GM18502 (cell line): ENCODE data around the gene ALDH1B1.

ENCODE experiments used
- ATAC-seq: cut with Tn5 transposase; IDR thresholded peaks from one replicate; pipeline ENCODE4 v1.9.1; 2021; ENCODE audit warnings: mild to moderate bottlenecking; ENCODE audit not compliant: unreplicated experiment, poor library complexity

ALDH1B1 gene

DNA sequence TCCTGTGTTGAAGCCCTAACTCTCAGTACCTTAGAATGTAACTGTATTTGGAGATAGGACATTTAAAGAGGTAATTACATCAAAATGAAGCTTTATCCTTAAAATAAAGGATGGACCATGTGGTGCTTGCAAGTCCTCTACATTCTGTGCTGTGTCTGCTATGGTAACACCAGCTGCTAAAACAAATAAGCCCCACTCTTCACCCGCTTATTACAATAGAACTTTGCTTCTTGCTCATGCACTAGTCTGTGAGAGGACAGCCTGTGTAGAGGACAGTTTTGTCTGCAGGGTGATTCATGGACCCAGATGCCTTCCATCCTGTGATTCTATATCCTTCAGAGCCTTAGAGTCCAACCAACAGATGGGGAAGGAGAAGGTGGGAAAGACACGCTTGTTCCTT, 44.2 kb downstream of the ALDH1B1 start:
- no peak for ATAC-seq

DNA sequence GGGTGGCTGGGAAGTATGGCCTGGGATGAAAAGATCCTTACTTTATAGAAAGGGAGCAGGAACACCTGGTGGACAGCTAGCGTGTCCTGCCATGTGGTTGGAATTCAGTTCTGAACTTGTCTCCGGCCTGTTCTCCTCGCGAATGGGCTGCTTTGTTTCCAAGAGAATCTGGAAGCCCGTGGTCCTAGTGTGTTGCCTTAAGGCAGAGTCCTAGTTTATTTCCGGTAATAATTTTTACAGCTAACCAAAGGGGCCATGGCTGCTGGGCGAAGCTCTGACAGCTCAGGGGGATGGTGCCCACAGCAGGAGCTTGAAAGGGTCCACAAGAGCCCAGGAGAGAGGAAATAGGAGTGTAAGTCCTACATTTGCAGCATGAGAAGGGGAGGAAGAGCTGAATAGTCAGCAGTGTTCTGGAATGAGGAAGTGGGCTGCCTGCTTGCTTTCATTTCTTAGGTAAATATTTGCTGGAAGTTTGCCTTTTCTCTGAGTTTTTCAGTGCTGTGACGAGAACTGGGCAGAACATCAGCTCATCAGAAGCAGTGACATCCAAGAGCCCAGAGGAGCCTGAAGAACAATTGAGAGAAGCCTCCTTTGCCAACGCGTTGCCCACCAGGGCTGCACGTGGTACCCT, 44.8 kb downstream of the ALDH1B1 start:
- no peak for ATAC-seq

DNA sequence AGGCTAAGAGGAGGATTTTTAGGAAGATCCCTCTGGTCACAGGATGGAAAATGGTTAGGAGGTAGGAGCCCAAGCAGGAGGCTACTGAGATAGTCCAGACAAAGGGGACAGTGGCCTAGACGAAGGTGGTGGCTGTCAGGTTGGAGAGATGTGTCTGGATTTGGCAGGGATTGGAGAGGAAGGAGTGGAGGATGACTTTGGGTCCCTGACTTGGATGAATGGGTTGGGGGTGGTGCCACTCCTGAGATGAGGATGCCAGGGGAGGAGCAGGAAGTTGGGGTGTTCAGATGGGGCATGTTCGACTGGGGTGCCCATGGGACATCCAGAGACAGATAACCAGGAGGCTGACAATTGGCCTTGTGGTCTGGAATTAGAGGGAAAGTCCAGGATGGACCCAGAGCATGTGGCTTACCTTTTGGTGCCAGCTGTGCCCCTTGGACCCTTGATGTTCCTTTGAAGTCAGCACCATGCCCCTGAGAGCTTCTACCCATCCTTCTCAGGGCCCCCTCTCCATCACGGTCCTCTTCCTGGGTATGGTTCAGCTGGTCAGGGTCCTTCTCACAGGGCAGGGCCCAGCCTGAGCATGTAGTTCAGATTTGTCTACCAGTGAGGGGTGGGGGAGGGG, 46.9 kb downstream of the ALDH1B1 start:
- no peak for ATAC-seq

GRCh38 chr9:38439916-38440301, 47.4 kb downstream of the ALDH1B1 start:
- no peak for ATAC-seq

DNA sequence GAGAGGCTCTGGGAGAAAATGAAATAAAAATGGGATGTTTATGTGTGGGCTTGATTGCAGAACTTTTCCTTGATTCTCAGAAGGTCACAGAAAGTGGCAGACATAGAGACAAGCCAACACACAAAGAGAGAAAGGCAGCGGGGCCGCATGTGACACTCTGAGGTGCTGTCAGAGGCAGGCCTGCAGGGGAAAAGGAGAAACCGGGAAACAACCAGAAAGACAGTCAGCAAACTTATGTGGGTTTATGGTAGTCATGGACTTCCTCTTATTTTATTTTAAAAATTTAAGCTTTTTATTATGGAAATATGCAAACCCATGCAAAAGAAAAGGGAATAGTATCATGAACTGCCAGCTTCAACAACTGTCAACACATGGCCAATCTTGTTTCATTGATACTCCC, 48.0 kb downstream of the ALDH1B1 start:
- no peak for ATAC-seq

- no peak for ATAC-seq
Measured at GRCh38 chr9:38441347-38442085, 49.0 kb downstream of the ALDH1B1 start.

GRCh38 chr9:38442473-38443096, 50.1 kb downstream of the ALDH1B1 start:
- no peak for ATAC-seq

- no peak for ATAC-seq
Measured at GRCh38 chr9:38443181-38443580, 50.7 kb downstream of the ALDH1B1 start.

GRCh38 chr9:38443597-38443996, 51.1 kb downstream of the ALDH1B1 start:
- ATAC-seq, result no peak

DNA sequence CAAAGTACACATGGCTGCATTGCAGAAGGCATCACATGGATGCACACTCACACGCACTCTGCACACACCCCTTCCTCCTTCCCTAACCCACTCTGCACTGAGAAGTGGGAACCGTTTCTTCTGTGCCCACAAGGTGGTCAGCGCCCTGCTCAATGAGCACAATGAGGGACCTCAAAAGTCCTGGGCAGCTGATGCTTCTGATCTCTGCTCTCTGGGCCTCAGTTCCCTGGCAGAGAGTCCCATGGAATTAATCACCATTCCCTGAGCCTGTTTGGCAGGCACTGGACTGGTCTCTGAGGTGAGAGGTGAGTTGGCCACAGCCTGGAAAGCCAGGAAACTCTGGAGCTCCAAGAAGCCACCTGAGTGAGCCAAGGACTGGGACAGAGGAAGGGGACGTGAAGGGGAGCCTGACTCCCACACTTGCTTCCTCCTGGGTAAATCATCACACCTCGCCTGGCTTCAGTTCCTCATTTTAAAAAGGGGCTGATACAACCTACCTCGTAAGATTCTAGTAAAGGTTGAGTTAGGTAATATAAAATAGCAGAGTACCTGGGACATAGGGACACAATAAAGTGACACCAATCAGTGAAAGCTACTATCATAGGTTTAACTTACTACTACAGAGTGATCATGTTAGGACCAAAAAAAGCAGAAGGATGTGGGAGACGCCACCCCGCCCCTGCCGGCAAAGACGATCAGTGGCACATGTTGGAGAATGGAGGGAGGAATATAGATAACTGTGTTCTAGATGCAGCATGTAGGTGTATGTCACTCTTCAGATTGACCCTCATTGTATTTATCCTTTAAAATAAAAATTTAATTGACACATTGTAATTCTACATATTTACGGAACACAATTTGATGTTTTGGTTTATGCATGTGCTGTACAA, 52.9 kb downstream of the ALDH1B1 start:
- peak; percentile 88 for ATAC-seq

- no peak for ATAC-seq
Measured at GRCh38 chr9:38447703-38448102, 55.2 kb downstream of the ALDH1B1 start.
